Tibial nerve (tissue), 4 donors: ENCODE results near the gene CORO2B. TPM values are rescaled to one million over a fixed set of nuclear protein-coding genes. Genes with fewer than 3 reads are reported as not detected.

Experiments used
- DNase-seq, 2 donors: peaks; one replicate each; pipeline ENCODE4 v3.0.0-alpha.2; 2019; ENCODE audit warnings: low spot score in 2 of 2
- H3K27ac ChIP-seq, 4 donors: fragments of 200-600 bp; sonication (generic) in 3 of 4; one replicate each; pipeline ENCODE4 v1.5.1; 2017 to 2019; ENCODE audit warnings: mild to moderate bottlenecking in 1 of 4
- H3K27me3 ChIP-seq, 2 donors: fragments of 200-600 bp; sonication (generic) in 1 of 2; one replicate each; pipeline versions ENCODE4 v1.5.1 to v1.6.0; 2017 to 2019
- H3K36me3 ChIP-seq, 3 donors: fragments of 200-600 bp; sonication (generic); one replicate each; pipeline ENCODE4 v1.5.1; 2018 to 2019
- H3K4me1 ChIP-seq, 4 donors: fragments of 200-600 bp; sonication (generic) in 3 of 4; one replicate each; pipeline ENCODE4 v1.5.1; 2017 to 2019
- H3K4me3 ChIP-seq, 4 donors: fragments of 200-600 bp; sonication (generic) in 3 of 4; one replicate each; pipeline ENCODE4 v1.5.1; 2017 to 2019; ENCODE audit warnings: mild to moderate bottlenecking in 1 of 4, moderate library complexity in 1 of 4
- H3K9me3 ChIP-seq, 4 donors: fragments of 200-600 bp; sonication (generic) in 3 of 4; one replicate each; pipeline ENCODE4 v1.5.1; 2017 to 2019
- EP300 ChIP-seq, 2 donors: sonication (generic); formaldehyde crosslinking; IDR thresholded peaks; one replicate each; pipeline ENCODE4 v1.6.1; 2017; ENCODE audit warnings: antibody characterized with exemption in 2 of 2, mild to moderate bottlenecking in 1 of 2
- POLR2A ChIP-seq, 2 donors: fragments of 450-650 bp; IDR thresholded peaks; one replicate each; pipeline ENCODE4 v1.6.1; 2017; ENCODE audit warnings: antibody characterized with exemption in 2 of 2, mild to moderate bottlenecking in 2 of 2, moderate library complexity in 2 of 2
- WGBS, 2 donors: methylation state at CpG; one replicate each; pipeline ENCODE4 v1.1.5; 2018; 5-methylcytosine and 5-hydroxymethylcytosine counted together
- total RNA-seq, 4 donors: library from RNA; depleted of rRNA; stranded (reverse); fragments of >200 nt; gene quantifications; one replicate each; pipeline ENCODE4 v1.1.0, GENCODE V29; 2016
- TF ChIP-seq, protein P1 (sequence below), 5 experiments: fragments of 200-600 bp in 3 of 5; fragments of 450-650 bp in 2 of 5; sonication (generic) in 3 of 5; IDR thresholded peaks; one replicate each; pipeline ENCODE4 v1.5.1; 2016 to 2019; ENCODE audit warnings: antibody characterized with exemption in 5 of 5, mild to moderate bottlenecking in 3 of 5, moderate library complexity in 2 of 5

The CORO2B gene
- total RNA-seq, 4 donors from 2014 or later: 6.3 to 12.6 (median 9.6) TPM

DNA sequence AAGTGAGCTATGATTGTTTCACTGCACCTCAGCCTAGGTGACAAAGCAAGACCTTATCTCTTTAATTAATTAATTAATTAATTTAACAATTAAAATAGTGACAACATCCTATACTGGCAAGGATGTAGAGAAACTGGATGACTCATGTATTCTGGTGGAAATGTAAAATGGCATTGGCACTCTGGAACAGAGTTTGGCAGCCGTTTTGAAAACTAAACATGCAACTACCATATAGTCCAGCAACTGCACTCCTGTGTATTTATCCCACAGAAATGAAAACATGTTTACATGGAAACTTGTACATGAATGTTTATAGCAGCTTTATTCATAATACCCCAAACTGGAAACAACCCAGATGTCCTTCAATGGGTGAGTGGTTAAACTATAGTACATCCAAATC, 185.3 kb downstream of the CORO2B start:
- TF ChIP-seq POLR2A (IDR thresholded peaks at IDR 0.05) (no peak), EP300 (IDR thresholded peaks at IDR 0.05) (no peak)
- TF ChIP-seq, protein P1, sequence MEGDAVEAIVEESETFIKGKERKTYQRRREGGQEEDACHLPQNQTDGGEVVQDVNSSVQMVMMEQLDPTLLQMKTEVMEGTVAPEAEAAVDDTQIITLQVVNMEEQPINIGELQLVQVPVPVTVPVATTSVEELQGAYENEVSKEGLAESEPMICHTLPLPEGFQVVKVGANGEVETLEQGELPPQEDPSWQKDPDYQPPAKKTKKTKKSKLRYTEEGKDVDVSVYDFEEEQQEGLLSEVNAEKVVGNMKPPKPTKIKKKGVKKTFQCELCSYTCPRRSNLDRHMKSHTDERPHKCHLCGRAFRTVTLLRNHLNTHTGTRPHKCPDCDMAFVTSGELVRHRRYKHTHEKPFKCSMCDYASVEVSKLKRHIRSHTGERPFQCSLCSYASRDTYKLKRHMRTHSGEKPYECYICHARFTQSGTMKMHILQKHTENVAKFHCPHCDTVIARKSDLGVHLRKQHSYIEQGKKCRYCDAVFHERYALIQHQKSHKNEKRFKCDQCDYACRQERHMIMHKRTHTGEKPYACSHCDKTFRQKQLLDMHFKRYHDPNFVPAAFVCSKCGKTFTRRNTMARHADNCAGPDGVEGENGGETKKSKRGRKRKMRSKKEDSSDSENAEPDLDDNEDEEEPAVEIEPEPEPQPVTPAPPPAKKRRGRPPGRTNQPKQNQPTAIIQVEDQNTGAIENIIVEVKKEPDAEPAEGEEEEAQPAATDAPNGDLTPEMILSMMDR (IDR thresholded peaks at IDR 0.05): no peak
- 61 to 63% methylated on average over 1 of the region's 1 CpG for WGBS, 2 donors
- DNase-seq: no peak

DNA sequence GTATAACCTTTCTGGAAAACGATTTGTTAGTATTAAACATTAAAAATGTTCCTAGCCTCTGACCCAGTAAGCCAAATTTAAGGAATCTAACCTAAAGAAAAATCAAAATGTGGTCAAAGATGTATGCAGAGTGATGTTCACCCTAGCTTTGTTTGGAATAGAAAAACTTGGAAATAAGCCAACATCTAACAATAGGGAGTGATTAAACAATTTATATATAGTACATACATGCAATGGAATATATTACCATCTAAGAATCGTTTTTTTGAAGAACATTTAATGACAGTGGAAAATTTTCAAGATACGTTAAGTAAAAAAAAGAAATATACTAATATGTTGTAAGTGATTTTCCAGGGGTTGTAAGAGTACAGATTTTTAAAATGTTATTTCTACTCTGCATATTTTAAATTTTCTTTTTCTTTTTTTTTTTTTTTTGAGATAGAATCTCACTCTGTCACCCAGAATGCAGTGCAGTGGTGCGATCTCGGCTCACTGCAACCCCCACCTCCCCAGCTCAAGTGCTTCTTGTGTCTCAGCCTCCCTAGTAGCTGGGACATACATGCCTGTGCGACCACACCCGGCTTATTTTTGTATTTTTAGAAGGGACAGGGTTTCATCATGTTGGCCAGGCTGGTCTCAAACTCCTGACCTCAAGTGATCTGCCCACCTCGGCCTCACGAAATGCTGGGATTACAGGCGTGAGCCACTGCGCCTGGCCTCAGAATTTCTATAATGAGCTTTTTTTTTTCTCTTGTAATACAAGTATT, 187.0 kb downstream of the CORO2B start:
- DNase-seq: no peak
- Histone ChIP-seq H3K9me3 (no peaks in the 10 kb centered on the region), H3K27ac (no peak overlapping the region), H3K4me3 (no peak overlapping the region), H3K27me3 (no peaks in the 10 kb centered on the region), H3K4me1 (no peaks in the 10 kb centered on the region), H3K36me3 (no peaks in the 10 kb centered on the region)
- TF ChIP-seq, protein P1 (IDR thresholded peaks at IDR 0.05): no peak
- TF ChIP-seq EP300 (IDR thresholded peaks at IDR 0.05) (no peak), POLR2A (IDR thresholded peaks at IDR 0.05) (no peak)
- WGBS, 2 donors: 63 to 69% methylated on average over 11 of the region's 11 CpGs

More for the DNA sequence above, 185.3 kb downstream of the CORO2B start:
- Histone ChIP-seq H3K4me3 (no peak overlapping the region), H3K27me3 (no peaks in the 10 kb centered on the region), H3K9me3 (no peaks in the 10 kb centered on the region), H3K36me3 (no peaks in the 10 kb centered on the region), H3K27ac (no peak overlapping the region), H3K4me1 (no peaks in the 10 kb centered on the region)

DNA sequence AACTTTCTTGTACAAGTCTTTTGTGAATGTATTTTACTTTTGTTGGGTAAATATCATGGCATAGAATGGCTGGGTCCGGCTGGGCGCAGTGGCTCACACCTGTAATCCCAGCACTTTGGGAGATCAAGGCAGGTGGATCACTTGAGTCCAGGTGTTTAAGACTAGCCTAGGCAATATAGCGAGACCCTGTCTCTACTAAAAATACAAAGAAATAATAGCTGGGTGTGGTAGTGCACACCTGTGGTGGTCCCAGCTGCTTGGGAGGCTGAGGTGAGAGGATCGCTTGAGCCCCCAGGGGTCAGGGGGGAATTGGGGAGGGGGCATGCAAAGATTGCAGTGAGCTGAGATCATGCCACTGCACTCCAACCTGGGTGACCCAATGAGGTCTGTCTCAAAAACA, 189.0 kb downstream of the CORO2B start:
- no peak for TF ChIP-seq EP300 (IDR thresholded peaks at IDR 0.05)
- no peak for TF ChIP-seq POLR2A (IDR thresholded peaks at IDR 0.05)
- TF ChIP-seq, protein P1 (IDR thresholded peaks at IDR 0.05): no peak
- H3K27ac ChIP-seq: no peak overlapping the region
- H3K9me3 ChIP-seq: no peaks in the 10 kb centered on the region
- H3K27me3 ChIP-seq: no peaks in the 10 kb centered on the region
- no peaks in the 10 kb centered on the region for H3K36me3 ChIP-seq
- no peak overlapping the region for H3K4me3 ChIP-seq
- 69 to 71% methylated on average over 4 of the region's 4 CpGs for WGBS, 2 donors
- H3K4me1 ChIP-seq: no peaks in the 10 kb centered on the region
- DNase-seq: no peak

DNA sequence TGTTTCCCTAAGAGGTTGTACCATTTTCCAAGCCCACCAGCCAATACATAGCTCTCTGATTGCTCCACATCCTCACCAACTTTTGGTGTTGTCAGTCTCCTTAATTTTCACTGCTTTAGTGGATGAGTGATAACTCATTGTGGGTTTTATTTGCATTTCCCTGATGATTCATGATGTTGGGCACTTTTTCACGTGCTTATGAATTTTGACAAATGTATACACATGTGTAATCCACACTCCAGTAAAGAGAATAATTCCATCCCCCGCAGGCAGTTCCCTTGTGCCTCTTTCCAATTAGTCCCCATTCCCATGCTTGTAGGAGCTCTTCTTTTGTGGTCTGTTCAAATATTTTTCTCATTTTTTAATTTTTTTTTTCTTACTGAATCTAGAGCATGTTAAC, 189.5 kb downstream of the CORO2B start:
- DNase-seq: no peak
- TF ChIP-seq, protein P1 (IDR thresholded peaks at IDR 0.05): no peak
- TF ChIP-seq POLR2A (IDR thresholded peaks at IDR 0.05): no peak
- Histone ChIP-seq H3K36me3 (no peaks in the 10 kb centered on the region), H3K27me3 (no peaks in the 10 kb centered on the region), H3K9me3 (no peaks in the 10 kb centered on the region), H3K4me3 (no peak overlapping the region), H3K27ac (no peak overlapping the region), H3K4me1 (no peaks in the 10 kb centered on the region)
- 11 to 19% methylated on average over 2 of the region's 2 CpGs for WGBS, 2 donors

DNA sequence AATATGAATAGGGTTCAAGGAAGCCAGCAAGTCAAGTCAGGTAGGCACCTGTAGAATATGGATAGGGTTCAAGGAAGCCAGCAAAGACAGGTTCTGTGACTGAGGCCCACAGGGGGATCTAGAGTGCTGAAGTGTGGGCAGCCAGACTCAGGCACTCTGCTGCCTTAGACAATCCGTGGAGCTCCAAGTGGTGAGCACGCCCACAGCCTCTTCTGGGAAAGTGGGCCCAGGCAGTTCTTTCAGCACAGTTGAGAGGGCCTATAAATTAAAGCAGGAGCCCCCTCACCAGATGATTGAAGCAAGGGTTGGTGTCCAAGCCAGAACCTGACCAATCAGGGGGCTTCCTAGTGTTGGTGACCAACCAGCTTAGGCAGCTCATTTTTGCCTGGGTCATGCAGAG, 190.9 kb downstream of the CORO2B start:
- no peaks in the 10 kb centered on the region for H3K27me3 ChIP-seq
- no peak overlapping the region for H3K27ac ChIP-seq
- no peak overlapping the region for H3K4me3 ChIP-seq
- no peaks in the 10 kb centered on the region for H3K9me3 ChIP-seq
- H3K36me3 ChIP-seq: no peaks in the 10 kb centered on the region
- no peak for DNase-seq
- TF ChIP-seq POLR2A (IDR thresholded peaks at IDR 0.05): no peak
- 85 to 100% methylated on average over 2 of the region's 2 CpGs for WGBS, 2 donors
- peaks cover 0 to 3% (median under 1%) of the 10 kb centered on the region in 4 donors for H3K4me1 ChIP-seq
